Measurements from ENCODE around the gene CKM. TPM values are rescaled to one million over a fixed set of nuclear protein-coding genes. Genes with fewer than 3 reads are reported as not detected.
A peak's percentile ranks its signal among the peaks of the same experiment; 100 is the strongest.

Gene CKM
- total and polyA plus RNA-seq, 10 of the 15 experiments (the other 5 are each of a cell fraction or from before 2014, with no cell fraction given) = 0.08 to 0.14 (median 0.13) TPM; not detected in 5

DNA sequence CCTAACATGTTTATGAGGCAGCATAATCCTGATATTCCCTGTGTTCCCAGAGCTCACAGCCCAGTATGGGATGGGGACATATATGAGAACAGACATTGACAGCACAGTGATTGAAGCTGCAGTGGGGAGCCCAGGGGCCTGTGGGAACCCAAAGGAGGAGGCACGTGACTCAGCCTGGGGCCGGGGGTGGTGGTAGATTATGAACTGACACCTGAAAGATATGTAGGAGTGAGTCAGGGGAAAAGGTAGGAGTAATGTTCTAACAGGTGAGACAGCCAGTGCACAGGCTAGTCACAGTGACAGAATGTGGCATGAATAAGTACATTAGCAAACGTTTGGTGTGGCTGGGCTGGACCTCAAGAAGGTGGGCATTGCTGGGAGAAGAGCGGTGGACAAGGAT is 29.0 kb downstream of the CKM start:
- POLR2A ChIA-PET = no interaction called here
- FAIRE-seq = no peak

DNA sequence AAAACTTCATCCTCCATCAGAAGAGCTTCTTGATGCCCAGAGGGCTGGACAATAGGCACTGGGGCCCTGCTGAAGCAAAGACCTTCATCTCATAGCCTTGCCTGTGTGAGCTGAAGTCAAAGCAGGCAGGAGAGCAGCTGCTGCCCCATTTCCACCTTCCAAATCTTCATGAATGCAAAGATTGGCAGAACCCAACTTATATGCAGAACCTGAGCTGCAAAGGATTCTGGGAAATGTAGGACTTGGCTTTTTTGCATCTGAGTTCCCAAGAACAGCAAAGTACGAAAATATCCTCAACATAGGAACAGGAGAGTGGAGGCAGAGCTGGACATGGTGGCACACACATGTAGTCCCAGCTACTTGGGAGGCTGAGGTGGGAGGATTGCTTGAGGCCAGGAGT is 30.8 kb downstream of the CKM start:
- DNase-seq (ENCODE audit: low read depth, low spot score) (no peak), ATAC-seq (no peak), FAIRE-seq (no peak)
- no peak overlapping the region for H3K4me2 ChIP-seq (ENCODE audit: control insufficient read depth, insufficient read depth)
- ChIA-PET POLR2A (no interaction called here), SMC1A (ENCODE audit: uncharacterized antibody, unreplicated experiment) (no interaction called here), RAD21 (ENCODE audit: unreplicated experiment) (no interaction called here), CTCF (no interaction called here)
- H3K27ac ChIP-seq (ENCODE audit: control insufficient read depth, insufficient read depth) = no peak overlapping the region
- 88% methylated on average over 1 of the region's 1 CpG for WGBS (ENCODE audit: insufficient coverage, insufficient replicate concordance, low lambda C conversion rate, missing lambda C conversion rate)
- H4K20me1 ChIP-seq (ENCODE audit: control insufficient read depth, insufficient read depth) = no peaks in the 10 kb centered on the region
- no TSS peak for BruUV-seq (replicated peaks)
- no peak overlapping the region for H3K4me3 ChIP-seq
- no peaks in the 10 kb centered on the region for H3K79me2 ChIP-seq (ENCODE audit: control insufficient read depth, insufficient read depth, low read length)
- intact Hi-C loops (cut with micrococcal nuclease; ENCODE audit: unreplicated experiment) (no loop called here), in situ Hi-C loops (cut with MboI) (no loop called here)
- H3K9ac ChIP-seq (ENCODE audit: control insufficient read depth, insufficient read depth, low read length) = no peak overlapping the region
- no peak for TF ChIP-seq BACH1 (IDR thresholded peaks at IDR 0.05; ENCODE audit: borderline replicate concordance)
- TF ChIP-seq ZBED1 (IDR thresholded peaks at IDR 0.05; ENCODE audit: borderline replicate concordance) = no peak
- TF ChIP-seq NRF1 (conservative IDR thresholded peaks at IDR 0.05; ENCODE audit: low read depth, low read length) = no peak
- TF ChIP-seq, protein P1, sequence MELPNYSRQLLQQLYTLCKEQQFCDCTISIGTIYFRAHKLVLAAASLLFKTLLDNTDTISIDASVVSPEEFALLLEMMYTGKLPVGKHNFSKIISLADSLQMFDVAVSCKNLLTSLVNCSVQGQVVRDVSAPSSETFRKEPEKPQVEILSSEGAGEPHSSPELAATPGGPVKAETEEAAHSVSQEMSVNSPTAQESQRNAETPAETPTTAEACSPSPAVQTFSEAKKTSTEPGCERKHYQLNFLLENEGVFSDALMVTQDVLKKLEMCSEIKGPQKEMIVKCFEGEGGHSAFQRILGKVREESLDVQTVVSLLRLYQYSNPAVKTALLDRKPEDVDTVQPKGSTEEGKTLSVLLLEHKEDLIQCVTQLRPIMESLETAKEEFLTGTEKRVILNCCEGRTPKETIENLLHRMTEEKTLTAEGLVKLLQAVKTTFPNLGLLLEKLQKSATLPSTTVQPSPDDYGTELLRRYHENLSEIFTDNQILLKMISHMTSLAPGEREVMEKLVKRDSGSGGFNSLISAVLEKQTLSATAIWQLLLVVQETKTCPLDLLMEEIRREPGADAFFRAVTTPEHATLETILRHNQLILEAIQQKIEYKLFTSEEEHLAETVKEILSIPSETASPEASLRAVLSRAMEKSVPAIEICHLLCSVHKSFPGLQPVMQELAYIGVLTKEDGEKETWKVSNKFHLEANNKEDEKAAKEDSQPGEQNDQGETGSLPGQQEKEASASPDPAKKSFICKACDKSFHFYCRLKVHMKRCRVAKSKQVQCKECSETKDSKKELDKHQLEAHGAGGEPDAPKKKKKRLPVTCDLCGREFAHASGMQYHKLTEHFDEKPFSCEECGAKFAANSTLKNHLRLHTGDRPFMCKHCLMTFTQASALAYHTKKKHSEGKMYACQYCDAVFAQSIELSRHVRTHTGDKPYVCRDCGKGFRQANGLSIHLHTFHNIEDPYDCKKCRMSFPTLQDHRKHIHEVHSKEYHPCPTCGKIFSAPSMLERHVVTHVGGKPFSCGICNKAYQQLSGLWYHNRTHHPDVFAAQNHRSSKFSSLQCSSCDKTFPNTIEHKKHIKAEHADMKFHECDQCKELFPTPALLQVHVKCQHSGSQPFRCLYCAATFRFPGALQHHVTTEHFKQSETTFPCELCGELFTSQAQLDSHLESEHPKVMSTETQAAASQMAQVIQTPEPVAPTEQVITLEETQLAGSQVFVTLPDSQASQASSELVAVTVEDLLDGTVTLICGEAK (IDR thresholded peaks at IDR 0.05; ENCODE audit: borderline replicate concordance) = no peak
- no peak for TF ChIP-seq ATF7 (IDR thresholded peaks at IDR 0.05; ENCODE audit: low read depth)
- H3K36me3 ChIP-seq (ENCODE audit: control insufficient read depth in 2 of 2, insufficient read depth in 2 of 2, low read length in 1 of 2) = no peaks in the 10 kb centered on the region
- H3K9me3 ChIP-seq (replicated peaks; ENCODE audit: control insufficient read depth, insufficient read depth, low read length) = no peaks in the 10 kb centered on the region
- no peaks in the 10 kb centered on the region for H3K27me3 ChIP-seq (replicated peaks in 1 of 2; ENCODE audit: control insufficient read depth in 2 of 2, insufficient read depth in 2 of 2, low read length in 1 of 2)
- no peaks in the 10 kb centered on the region for H3K4me1 ChIP-seq (ENCODE audit: control insufficient read depth, insufficient read depth, low read length)
- H2AFZ ChIP-seq (ENCODE audit: control insufficient read depth, low read depth, low read length) = no peak overlapping the region

More for the DNA sequence above, 29.0 kb downstream of the CKM start:
- Histone ChIP-seq H3K27ac (ENCODE audit: control insufficient read depth, insufficient read depth) (no peak overlapping the region), H3K4me3 (no peak overlapping the region), H3K9ac (ENCODE audit: control insufficient read depth, insufficient read depth, low read length) (no peak overlapping the region), H2AFZ (ENCODE audit: control insufficient read depth, low read depth, low read length) (no peak overlapping the region), H3K9me3 (replicated peaks; ENCODE audit: control insufficient read depth, insufficient read depth, low read length) (no peaks in the 10 kb centered on the region), H4K20me1 (ENCODE audit: control insufficient read depth, insufficient read depth) (no peaks in the 10 kb centered on the region), H3K79me2 (ENCODE audit: control insufficient read depth, insufficient read depth, low read length) (no peaks in the 10 kb centered on the region), H3K4me1 (ENCODE audit: control insufficient read depth, insufficient read depth, low read length) (no peaks in the 10 kb centered on the region), H3K4me2 (ENCODE audit: control insufficient read depth, insufficient read depth) (no peak overlapping the region), H3K36me3 (ENCODE audit: control insufficient read depth in 2 of 2, insufficient read depth in 2 of 2, low read length in 1 of 2) (no peaks in the 10 kb centered on the region), H3K27me3 (replicated peaks in 1 of 2; ENCODE audit: control insufficient read depth in 2 of 2, insufficient read depth in 2 of 2, low read length in 1 of 2) (no peaks in the 10 kb centered on the region)
- ChIA-PET RAD21 (ENCODE audit: unreplicated experiment) (no interaction called here), CTCF (no interaction called here), SMC1A (ENCODE audit: uncharacterized antibody, unreplicated experiment) (no interaction called here)
- no peak for ATAC-seq
- TF ChIP-seq CEBPB (IDR thresholded peaks at IDR 0.05; ENCODE audit: borderline replicate concordance in 1 of 2, low read depth in 2 of 2, low read length in 2 of 2) (no peak), SPI1 (IDR thresholded peaks at IDR 0.05; ENCODE audit: borderline replicate concordance, insufficient read depth, low read depth, low read length) (no peak), BHLHE40 (IDR thresholded peaks at IDR 0.05; ENCODE audit: borderline replicate concordance in 1 of 2, low read depth in 2 of 2, low read length in 1 of 2) (0 out of 4 replicates have a peak, but pooled peaks of 1 of the 2 experiments have one; percentile 16), TCF7 (IDR thresholded peaks at IDR 0.05; ENCODE audit: borderline replicate concordance) (no peak), RAD51 (IDR thresholded peaks at IDR 0.05) (no peak), NRF1 (conservative IDR thresholded peaks at IDR 0.05; ENCODE audit: low read depth, low read length) (no peak), MTA2 (IDR thresholded peaks at IDR 0.05; ENCODE audit: low read depth) (no peak)
- TF ChIP-seq, protein P2, sequence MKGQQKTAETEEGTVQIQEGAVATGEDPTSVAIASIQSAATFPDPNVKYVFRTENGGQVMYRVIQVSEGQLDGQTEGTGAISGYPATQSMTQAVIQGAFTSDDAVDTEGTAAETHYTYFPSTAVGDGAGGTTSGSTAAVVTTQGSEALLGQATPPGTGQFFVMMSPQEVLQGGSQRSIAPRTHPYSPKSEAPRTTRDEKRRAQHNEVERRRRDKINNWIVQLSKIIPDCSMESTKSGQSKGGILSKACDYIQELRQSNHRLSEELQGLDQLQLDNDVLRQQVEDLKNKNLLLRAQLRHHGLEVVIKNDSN (IDR thresholded peaks at IDR 0.05; ENCODE audit: borderline replicate concordance, extremely low read length, insufficient read depth, low read depth, low read length) = peak; percentile 7
- intact Hi-C loops (cut with micrococcal nuclease; ENCODE audit: unreplicated experiment) = no loop called here
- no TSS peak for BruUV-seq (replicated peaks)
- in situ Hi-C loops (cut with MboI) = no loop called here
- no peak for DNase-seq (ENCODE audit: low read depth, low spot score)
- WGBS (ENCODE audit: insufficient coverage, insufficient replicate concordance, low lambda C conversion rate, missing lambda C conversion rate) = 50% methylated on average over 4 of the region's 4 CpGs
